Measurements from ENCODE around the gene MLKL. TPM values are rescaled to one million over a fixed set of nuclear protein-coding genes. Genes with fewer than 3 reads are reported as not detected.
A peak's percentile ranks its signal among the peaks of the same experiment; 100 is the strongest.

Gene MLKL
- 18.9 and 21.7 TPM in 2 replicates for total RNA-seq (2014; rRNA removed; shearing (Covaris generic))

GRCh38 chr16:74700438-74701225 lies at the start of gene MLKL:
MLKL (minus strand) TSS chr16:74700862; CDS start chr16:74695757, 5,105 bp downstream.
- peak; percentile 68 for DNase-seq (ENCODE audit: low read depth)

GRCh38 chr16:74749291-74750055 lies 48.8 kb upstream of the MLKL start:
- no peak for DNase-seq (ENCODE audit: low read depth)

DNA sequence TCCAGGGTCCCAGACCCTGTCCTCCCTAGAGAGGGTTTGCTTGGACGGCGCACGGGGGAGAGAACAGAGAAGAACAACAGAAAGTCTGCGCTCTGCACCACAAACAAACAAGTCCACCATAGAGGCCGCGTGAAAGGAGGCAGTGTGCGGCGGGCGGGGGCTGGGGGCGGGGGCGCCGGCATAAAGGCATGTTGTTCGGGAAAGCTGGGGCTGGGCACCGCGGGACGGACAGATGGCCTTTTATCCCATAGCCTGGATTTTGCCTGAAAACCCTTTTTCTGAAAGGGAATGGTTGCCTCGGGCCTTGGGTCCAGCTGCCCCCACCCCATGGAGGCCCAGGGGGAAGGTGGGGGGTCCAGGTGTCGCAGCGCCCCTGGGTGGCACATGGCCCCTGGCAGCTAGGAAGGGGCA lies 48.0 kb upstream of the MLKL start:
- no peak for DNase-seq (ENCODE audit: low read depth)

DNA sequence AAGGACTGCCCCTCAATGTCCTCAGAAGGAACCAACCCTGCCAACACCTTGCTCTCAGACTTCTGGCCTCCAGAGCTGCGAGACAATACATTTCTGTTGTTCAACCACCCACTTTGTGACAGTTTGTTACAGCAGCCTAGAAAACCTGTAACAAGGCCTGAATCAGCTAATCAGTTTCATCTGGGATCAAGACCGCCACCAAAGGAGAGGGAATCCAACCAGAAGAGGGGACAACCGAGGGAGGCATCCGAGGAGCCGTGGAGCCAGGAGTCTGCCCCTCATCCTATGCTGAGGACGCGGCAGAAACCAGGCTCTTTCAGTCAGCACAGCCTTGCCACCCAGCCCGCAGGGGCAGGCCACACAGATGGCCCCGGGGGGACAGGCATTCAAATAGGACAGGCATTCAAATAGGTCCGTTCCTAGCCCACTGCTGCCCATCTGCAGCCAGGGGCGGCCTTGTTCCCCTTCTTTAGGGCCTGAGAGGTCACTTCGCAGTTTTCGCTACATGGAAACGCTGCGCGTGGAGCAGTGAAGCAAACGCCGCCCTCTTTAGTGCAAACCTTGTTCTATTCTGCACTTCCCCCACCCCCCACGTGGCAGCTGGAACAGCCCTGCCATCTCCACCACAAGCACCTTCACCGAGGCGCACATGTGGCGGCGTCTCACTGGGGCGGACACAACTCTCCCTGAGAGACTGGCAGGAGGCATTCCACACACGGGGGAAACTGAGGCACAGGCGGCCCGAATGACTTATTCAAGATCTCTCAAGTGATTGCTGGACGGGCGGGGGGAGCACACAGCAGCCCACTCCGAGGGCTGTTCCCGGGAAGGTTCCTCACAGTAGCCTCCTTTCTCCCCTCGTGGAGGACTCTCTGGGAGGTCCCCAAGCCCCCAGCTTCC lies 47.3 kb upstream of the MLKL start:
- no peak for DNase-seq (ENCODE audit: low read depth)

DNA sequence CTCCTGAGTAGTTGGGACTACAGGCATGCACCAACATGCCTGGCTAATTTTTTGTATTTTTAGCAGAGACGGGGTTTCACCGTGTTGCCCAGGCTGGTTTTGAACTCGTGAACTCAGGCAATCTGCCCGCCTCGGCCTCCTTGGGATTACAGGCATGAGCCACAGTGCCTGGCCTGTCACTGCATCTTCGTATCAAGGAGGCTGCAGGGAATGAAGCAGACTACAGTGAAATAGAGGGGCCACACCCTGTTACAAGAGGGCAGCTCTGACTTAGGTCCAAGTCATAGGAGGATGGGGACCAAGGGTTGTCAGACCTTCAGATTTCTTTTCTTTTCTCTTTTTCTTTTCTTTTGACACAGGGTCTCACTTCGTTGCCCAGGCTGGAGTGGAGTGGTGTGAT lies 45.3 kb upstream of the MLKL start:
- DNase-seq (ENCODE audit: low read depth), result no peak

GRCh38 chr16:74745109-74745615 lies 44.5 kb upstream of the MLKL start:
- DNase-seq (ENCODE audit: low read depth), result no peak

GRCh38 chr16:74744566-74744965 lies 43.9 kb upstream of the MLKL start:
- no peak for DNase-seq (ENCODE audit: low read depth)

DNA sequence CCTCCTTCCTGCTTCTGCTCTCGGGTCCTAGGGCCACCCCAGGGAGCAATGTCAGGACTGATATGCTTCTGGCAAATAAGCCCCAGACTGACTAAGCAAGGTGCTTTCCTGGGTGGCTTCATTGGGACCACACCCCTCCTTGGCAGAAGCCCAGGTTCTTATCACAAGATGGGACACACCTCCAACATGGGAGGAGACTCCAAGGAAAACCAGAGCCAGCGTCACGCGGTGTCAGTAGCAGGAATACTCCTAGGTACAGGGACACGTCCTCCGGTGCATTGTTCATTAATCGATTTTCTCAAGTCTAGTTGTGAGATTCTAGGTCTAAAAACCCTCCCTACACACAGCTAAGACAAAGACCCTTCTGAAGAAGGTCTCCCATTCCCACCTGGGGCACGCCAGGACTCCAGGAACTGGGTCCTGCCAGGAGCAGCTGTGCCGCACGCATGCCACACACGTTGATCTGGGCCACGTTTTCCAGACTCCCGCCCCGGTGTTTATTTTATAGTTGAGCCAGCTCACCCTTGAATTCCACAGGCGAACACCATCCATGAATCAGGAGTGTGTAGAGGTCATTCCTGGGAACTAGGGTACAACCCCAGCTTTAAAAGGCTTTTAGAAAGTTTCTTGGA lies 43.1 kb upstream of the MLKL start:
- peak; percentile 91 for DNase-seq (ENCODE audit: low read depth)

DNA sequence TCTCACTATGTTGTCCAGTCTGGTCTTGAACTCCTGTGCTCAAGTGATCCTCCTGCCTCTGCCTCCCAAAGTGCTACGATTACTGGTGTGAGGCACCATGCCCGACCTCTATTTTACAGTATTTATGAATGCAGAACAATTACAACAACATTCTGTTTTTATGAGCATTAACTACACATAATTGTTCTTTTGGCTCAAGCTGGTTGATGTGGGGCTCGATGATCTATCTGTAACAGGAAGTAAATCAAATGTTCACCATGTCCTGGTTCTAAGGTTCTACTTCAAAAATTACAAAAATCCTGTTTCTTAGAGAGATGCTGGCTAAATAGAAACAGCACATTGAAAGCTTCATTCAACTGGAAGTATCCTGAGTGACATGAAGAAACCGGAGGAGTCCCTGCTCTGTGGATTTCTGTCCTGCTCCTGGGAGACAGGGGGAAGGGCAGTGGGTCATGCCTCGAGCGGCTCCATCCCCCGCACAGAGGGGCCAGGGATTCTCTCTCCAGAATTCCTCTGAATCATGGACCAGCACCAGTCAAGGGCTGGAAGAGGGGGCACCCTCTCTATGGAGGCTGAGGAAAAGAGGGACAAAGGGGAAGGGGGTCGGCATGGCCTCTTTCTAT lies 42.5 kb upstream of the MLKL start:
- DNase-seq (ENCODE audit: low read depth), result no peak

DNA sequence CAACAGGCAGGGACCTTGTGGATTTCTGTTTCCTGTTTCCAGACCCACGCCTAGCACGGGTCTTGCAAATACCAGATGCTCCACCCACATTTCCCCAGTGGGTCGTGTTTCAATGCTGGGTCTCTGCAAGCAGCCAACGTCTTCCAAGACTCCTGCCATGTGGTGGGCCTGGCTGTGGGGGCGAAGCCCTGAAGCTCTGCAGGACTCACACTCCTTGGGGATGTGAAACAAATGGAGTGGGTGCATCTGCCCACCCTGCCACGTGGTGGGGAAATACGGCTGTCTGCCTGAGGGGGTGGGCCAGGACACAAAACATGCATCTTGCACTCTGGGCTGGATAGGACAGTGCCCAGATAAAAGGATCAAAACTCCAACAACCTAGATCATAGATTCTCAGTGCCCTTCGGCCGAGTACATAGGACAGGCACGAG lies 41.4 kb upstream of the MLKL start:
- DNase-seq (ENCODE audit: low read depth), result no peak

DNA sequence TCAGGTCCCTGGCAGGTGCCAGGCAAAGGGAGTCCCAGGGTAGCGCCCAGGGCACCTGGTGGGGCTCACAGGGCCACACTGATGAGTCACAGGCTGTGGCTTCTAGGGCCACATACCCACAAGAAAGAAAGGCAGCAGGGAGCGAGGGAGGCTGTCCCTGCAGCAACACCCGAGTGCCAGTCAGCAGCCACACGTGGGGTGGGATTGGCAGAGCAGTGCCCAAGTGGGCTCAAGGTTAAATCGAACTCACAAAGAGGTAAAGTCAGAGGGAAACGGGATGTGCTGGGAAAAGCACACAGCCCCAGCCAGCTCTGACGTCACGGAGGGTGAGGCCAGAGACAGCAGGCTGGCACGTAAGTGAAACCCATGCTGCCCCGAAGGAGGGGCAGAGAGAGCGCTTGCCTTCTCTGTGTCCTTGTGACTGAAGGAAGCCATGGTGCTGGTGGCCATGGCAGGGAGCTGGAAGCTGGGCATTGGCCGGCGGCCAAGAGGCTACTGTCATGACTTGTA lies 40.2 kb upstream of the MLKL start:
- DNase-seq (ENCODE audit: low read depth), result peak; percentile 82

DNA sequence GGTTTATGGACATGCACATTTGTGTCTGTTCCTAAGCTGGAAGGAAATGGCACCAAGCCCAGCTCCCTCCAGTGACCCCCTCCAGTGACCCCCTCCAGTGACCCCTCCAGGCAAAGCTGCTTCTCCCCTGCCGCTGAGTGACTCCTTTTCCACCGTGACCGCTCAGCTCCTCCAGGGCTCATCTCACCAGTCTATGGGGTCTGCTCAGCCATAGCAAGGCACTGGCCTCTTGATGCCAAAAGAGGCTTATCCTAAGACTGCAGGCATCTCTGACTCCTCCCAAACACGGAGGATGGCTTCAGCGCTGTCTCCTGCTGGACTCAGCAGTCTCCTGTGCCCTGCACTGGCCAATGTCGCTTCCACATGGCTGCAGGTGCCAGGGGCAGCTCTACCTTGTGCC lies 38.6 kb upstream of the MLKL start:
- DNase-seq (ENCODE audit: low read depth), result no peak

DNA sequence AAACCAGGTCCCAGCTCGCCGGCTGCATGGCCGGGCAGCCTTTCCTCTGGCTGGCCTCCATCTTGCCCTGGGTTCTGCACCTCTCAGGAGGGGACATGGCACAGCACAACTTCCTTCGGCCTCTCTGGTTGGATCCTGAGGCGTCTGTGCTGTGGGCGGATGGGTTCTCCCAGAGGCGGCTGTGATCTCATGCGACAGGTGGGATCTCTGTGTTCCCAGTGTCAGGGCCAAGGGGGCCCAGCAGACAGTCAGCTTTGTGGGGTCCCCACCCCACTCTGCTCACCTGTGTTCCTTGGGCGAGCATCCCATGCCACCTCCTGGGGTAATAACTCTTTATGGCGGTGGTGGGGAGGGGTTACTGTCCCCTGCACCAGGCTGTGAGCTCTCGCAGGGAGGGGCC lies 38.2 kb upstream of the MLKL start:
- no peak for DNase-seq (ENCODE audit: low read depth)

- peak; percentile 78 for DNase-seq (ENCODE audit: low read depth)
Measured at GRCh38 chr16:74738113-74738541, 37.5 kb upstream of the MLKL start.

- DNase-seq (ENCODE audit: low read depth), result no peak
Measured at GRCh38 chr16:74737521-74737920, 36.9 kb upstream of the MLKL start.

- DNase-seq (ENCODE audit: low read depth), result no peak
Measured at GRCh38 chr16:74736531-74737157, 36.0 kb upstream of the MLKL start.

- DNase-seq (ENCODE audit: low read depth), result no peak
Measured at GRCh38 chr16:74735554-74735953, 34.9 kb upstream of the MLKL start.

DNA sequence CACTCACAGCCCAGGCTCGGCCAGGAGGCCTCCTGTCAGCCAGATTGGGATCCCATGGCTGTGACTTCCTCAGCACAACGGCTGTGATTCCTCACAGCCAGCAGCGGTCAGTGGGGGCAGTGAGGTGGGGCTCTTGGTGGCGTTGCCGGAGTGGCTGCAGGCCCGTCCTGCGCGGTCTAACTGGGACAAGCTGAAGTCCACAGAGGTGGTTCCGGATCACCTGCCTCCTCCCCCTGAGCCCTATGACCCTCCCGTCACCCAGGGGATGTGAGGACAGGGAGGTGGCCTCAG lies 34.4 kb upstream of the MLKL start:
- no peak for DNase-seq (ENCODE audit: low read depth)

DNA sequence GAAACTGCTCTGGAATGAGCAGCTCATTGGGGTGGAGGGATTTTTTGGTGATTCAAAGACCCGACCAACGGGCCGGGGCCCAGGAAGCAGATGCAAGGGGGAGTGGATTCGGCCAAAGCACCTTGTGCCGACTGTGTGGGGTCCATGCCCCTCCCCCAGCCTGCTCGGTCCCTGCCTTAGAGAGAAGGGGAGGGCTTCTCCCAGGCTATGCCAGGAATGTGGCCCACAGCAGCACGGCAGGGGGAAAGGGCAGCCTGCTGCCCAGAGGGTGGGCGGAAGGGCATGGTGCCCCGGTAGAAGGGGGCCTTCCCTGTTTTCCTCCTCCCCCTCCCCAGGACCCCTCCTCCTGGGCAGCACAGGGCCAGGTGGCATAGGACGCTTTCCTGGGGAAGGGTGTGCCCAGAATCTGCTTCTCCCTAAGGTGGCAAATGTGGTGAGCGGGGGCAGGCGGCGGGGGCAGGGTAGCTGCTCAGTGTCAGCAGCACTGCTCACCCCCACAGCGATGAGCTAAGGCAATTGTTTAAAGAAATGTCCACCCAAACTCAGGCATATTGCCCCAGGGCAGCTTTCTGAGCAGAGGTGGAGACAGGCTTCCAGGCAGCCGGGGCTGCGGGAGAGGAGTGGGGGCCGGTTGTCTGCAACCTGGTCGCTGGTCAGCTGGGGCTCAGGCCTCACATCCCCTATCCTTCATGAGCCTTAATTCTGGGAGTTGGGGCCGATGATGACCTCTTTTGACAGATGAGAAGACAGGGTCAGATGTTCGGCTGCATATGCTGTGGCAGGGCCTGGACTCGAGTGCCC lies 33.9 kb upstream of the MLKL start:
- DNase-seq (ENCODE audit: low read depth), result no peak
